Glutamatergic neuron (in vitro differentiated cells): ENCODE results near the gene SLC28A1. TPM values are rescaled to one million over a fixed set of nuclear protein-coding genes. Genes with fewer than 3 reads are reported as not detected.

Experiments
- DNase-seq: peaks from one replicate; pipeline ENCODE4 v3.0.0; 2022
- H3K27ac Mint-ChIP-seq: one replicate; pipeline ENCODE4 v1.8.0; 2020; ENCODE audit warnings: mild to moderate bottlenecking, mixed read lengths, inconsistent platforms; ENCODE audit not compliant: unreplicated experiment
- H3K27me3 Mint-ChIP-seq: one replicate; pipeline ENCODE4 v1.8.0; 2020; ENCODE audit warnings: mild to moderate bottlenecking, moderate library complexity, mixed read lengths, inconsistent platforms; ENCODE audit not compliant: unreplicated experiment
- H3K36me3 Mint-ChIP-seq: one replicate; pipeline ENCODE4 v1.8.0; 2020; ENCODE audit warnings: mild to moderate bottlenecking, mixed read lengths, inconsistent platforms; ENCODE audit not compliant: unreplicated experiment
- H3K4me1 Mint-ChIP-seq: one replicate; pipeline ENCODE4 v1.8.0; 2020; ENCODE audit warnings: mild to moderate bottlenecking, low read depth, mixed read lengths, inconsistent platforms; ENCODE audit not compliant: unreplicated experiment
- H3K4me3 Mint-ChIP-seq: one replicate; pipeline ENCODE4 v1.8.0; 2020; ENCODE audit warnings: mild to moderate bottlenecking, mixed read lengths, inconsistent platforms; ENCODE audit not compliant: unreplicated experiment
- H3K9me3 Mint-ChIP-seq: one replicate; pipeline ENCODE4 v1.8.0; 2020; ENCODE audit warnings: mild to moderate bottlenecking, moderate library complexity, mixed read lengths, inconsistent platforms; ENCODE audit not compliant: unreplicated experiment
- total RNA-seq: library from RNA; stranded (reverse); fragmentation: NEBNext Ultra II Directional; extraction: Animal tissue kit (Norgen Biotek cat#: 25700); gene quantifications from one replicate; pipeline ENCODE4 v1.2.1, GENCODE V29; 2021; ENCODE audit not compliant: unreplicated experiment
- TF ChIP-seq, protein P1 (sequence below): fragments of 200-600 bp; sonication (generic); IDR thresholded peaks from one replicate; pipeline ENCODE4 v1.5.0; 2021; ENCODE audit not compliant: partially characterized antibody, unreplicated experiment

SLC28A1 gene
- total RNA-seq, 1 donor from 2014 or later = 0.25 TPM

DNA sequence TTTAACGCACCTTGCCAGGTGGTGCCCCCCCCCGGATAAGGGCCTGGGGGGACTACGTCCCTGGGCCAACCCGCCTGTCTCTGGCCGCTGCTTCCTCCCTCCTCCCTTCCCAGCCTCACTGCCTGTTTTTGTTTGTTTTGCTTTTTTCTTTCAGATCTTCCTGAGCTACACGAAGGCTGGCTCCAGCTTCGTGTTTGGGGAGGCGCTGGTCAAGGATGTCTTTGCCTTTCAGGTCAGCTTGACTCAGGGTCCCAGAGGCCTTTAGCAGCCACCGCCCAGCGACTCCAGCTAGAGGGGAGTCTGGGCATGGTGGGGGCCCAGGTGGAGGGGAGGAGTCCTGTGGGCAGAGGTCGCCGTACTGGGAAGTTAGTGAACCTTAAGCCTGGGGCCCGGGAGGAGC lies 24.1 kb downstream of the SLC28A1 start:
- Mint-ChIP-seq H3K36me3 (no peaks in the 10 kb centered on the region), H3K27ac (no peak overlapping the region), H3K4me3 (no peak overlapping the region), H3K4me1 (peaks cover 13% of the 10 kb centered on the region), H3K27me3 (no peaks in the 10 kb centered on the region), H3K9me3 (peaks cover 1% of the 10 kb centered on the region)
- DNase-seq = no peak
- TF ChIP-seq, protein P1, sequence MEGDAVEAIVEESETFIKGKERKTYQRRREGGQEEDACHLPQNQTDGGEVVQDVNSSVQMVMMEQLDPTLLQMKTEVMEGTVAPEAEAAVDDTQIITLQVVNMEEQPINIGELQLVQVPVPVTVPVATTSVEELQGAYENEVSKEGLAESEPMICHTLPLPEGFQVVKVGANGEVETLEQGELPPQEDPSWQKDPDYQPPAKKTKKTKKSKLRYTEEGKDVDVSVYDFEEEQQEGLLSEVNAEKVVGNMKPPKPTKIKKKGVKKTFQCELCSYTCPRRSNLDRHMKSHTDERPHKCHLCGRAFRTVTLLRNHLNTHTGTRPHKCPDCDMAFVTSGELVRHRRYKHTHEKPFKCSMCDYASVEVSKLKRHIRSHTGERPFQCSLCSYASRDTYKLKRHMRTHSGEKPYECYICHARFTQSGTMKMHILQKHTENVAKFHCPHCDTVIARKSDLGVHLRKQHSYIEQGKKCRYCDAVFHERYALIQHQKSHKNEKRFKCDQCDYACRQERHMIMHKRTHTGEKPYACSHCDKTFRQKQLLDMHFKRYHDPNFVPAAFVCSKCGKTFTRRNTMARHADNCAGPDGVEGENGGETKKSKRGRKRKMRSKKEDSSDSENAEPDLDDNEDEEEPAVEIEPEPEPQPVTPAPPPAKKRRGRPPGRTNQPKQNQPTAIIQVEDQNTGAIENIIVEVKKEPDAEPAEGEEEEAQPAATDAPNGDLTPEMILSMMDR = no peak

DNA sequence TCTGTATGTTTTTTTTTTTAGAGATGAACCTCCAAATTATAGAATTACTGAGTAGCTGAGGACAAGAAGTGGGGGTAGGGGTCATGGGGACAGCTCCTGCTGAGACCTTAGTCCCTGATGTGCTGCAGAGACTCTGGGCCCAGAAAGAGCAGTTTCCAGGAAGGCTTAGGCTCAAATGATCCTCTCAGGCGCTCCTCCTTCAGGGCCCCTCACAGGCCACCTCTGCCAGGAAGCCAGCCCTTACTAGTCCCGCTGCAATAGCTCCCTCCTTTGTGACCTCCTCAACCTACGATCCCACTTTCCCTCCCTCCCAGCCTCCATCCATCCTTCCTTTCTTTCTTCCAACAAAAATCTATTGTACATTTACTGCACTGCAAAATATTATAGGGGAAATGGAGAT lies 24.6 kb downstream of the SLC28A1 start:
- DNase-seq = no peak
- TF ChIP-seq, protein P1 = no peak
- H3K27ac Mint-ChIP-seq = no peak overlapping the region
- H3K27me3 Mint-ChIP-seq = no peaks in the 10 kb centered on the region
- H3K4me3 Mint-ChIP-seq = no peak overlapping the region
- no peaks in the 10 kb centered on the region for H3K36me3 Mint-ChIP-seq
- peaks cover 1% of the 10 kb centered on the region for H3K9me3 Mint-ChIP-seq
- H3K4me1 Mint-ChIP-seq = peaks cover 13% of the 10 kb centered on the region

DNA sequence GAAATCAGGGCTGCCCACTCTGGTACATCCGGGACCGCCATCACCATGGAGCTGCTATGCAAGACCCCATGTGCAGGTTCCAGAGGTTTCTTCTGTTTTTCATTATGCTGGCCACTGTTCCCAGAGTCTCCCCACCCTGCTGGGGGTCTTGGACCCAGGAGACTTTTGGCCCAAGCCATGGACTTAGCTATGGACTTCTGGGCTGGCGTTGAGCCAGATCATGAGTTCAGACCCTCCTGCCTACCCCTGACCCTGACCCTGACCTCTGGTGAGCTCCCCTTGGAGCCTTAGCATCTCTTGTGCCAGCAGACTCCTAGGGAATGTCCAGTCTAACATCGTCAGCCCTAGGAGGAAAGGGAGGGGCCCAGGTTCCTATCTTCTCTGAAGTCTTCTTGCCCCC lies 25.3 kb downstream of the SLC28A1 start:
- Mint-ChIP-seq H3K4me3 (no peak overlapping the region), H3K9me3 (peaks cover 1% of the 10 kb centered on the region), H3K4me1 (peaks cover 14% of the 10 kb centered on the region), H3K27me3 (no peaks in the 10 kb centered on the region), H3K27ac (no peak overlapping the region), H3K36me3 (no peaks in the 10 kb centered on the region)
- DNase-seq = no peak
- TF ChIP-seq, protein P1 = no peak

DNA sequence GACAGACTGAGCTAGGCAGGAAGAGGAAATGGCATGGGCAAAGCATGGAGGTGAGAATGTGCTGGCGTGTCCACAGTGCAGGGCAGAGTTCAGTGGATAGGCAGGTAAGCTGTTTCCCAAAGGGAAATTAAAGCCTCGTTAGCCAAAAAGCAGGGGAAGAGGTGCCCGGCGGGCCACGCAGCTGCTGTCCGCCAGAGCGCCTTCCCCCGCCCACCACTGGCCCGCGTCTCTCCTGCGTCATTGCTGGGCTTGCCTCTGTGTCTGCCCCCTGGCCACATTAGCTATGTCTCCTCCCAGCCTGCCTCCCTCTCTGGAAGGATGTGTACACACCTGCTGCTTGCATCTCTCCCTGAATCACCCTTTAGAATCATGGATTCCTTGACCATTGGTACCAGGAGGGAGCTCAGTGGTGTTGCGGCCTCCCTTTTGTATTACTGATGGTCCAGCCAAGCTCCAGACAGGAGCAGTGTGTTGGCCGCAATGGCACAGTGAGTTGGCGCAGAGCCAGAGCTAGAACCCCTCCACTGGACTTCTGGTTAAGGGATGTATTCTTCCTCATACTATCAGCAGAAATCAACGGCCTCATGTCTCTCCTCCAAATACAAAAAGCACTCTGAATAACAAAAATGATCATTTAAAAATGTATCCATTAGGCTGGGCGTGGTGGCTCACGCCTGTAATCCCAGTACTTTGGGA lies 26.6 kb downstream of the SLC28A1 start:
- TF ChIP-seq, protein P1 = no peak
- Mint-ChIP-seq H3K4me1 (peaks cover 22% of the 10 kb centered on the region), H3K36me3 (no peaks in the 10 kb centered on the region), H3K27ac (no peak overlapping the region), H3K9me3 (peaks cover 4% of the 10 kb centered on the region), H3K4me3 (no peak overlapping the region), H3K27me3 (no peaks in the 10 kb centered on the region)
- no peak for DNase-seq

DNA sequence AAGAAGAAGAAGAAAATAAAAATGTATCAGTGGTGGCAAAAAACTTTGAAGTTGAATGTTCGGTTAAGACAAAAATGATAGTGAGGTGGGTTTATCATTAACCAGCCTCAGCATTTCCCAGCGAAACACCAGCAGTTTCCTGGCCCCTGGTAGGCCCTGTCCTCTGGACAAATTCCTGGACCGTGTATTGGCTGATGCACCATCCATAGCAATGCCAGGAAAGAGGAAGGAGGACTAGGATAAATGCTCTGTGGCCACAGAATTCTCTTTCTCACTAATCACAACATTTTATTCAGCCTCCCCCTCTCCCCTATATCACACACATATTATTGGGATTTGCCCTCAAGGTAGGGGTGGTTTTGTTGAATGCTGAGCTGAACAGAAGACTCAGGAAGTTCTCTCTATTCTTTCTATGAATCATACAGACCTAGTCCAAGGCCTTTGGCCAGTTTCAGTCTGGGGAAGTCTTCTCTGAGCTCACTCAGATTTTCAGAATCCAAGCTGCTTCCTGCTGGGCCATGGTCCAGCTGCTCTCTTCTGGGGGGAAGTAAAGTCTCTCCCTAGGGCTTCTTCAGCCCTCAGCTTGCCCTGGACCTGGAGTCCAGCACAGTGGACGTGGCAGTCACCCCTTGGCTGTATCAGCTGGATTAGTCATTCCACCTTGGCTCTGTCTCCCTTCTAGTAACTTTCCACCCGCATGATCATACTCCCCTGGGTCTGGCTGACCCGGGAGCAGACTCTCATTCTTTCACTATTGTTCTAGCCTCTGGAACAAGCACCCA lies 27.6 kb downstream of the SLC28A1 start:
- DNase-seq = no peak
- H3K27ac Mint-ChIP-seq = peak overlapping the region; percentile 38
- H3K9me3 Mint-ChIP-seq = peaks cover 3% of the 10 kb centered on the region
- TF ChIP-seq, protein P1 = no peak
- H3K36me3 Mint-ChIP-seq = no peaks in the 10 kb centered on the region
- H3K4me1 Mint-ChIP-seq = peaks cover 22% of the 10 kb centered on the region
- no peaks in the 10 kb centered on the region for H3K27me3 Mint-ChIP-seq
- H3K4me3 Mint-ChIP-seq = no peak overlapping the region
